Measurements from ENCODE around the gene ZNF148. TPM values are rescaled to one million over a fixed set of nuclear protein-coding genes. Genes with fewer than 3 reads are reported as not detected.

Gene ZNF148
- total RNA-seq, 1 donor from 2014 or later = 44.5 TPM

DNA sequence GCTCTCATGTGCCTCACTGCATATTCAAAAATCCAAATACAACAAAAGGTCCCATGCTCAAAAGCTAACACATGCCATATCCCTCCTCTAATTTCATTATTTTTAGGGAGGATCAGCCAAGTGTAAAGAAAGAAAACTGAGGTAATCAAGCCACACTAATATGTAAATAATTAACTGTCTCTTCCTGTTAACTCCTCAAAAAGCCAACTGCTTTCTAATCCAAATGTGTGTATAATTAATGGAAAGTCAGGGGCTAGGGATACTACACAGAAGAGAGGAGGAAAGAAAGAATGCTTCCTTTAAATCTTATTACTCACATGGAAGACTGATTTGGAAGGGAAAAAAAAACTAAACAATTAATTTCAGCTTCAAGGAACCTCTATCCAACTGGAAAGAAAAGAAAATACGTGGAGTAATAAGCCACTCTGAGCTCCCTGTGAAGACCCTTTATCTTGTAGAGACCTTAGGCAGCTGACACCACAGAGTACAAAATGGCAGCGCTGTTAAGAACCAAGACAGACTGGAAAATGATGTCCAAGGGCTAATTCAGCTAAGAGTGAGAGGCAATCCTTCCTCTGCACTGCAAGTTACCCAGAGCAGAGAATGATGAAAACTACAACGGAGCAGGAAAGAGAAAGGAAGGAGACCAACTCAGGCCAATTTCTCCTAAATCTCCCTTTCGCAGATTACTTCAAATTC lies 56.8 kb downstream of the ZNF148 start:
- DNase-seq (ENCODE audit: low read depth) (no peak), FAIRE-seq (peak; percentile 13)
- no peaks in the 10 kb centered on the region for H3K9me3 Mint-ChIP-seq (ENCODE audit: unreplicated experiment)
- Histone ChIP-seq H3K9me3 (ENCODE audit: insufficient read depth, low read depth, low read length) (no peaks in the 10 kb centered on the region), H3K79me2 (ENCODE audit: insufficient read depth, low read length) (peaks cover 6% of the 10 kb centered on the region), H2AFZ (ENCODE audit: low read depth, low read length) (no peak overlapping the region), H3K4me1 (ENCODE audit: insufficient read depth, low read length) (no peaks in the 10 kb centered on the region), H3K36me3 (ENCODE audit: insufficient read depth, low read length) (peaks cover 6% of the 10 kb centered on the region), H4K20me1 (ENCODE audit: insufficient read depth, low read length) (no peaks in the 10 kb centered on the region), H3K27me3 (ENCODE audit: insufficient read depth, low read length) (no peaks in the 10 kb centered on the region), H3K4me3 (ENCODE audit: insufficient read depth, low read depth, low read length) (no peak overlapping the region), H3K4me2 (ENCODE audit: low read length) (peak overlapping the region; percentile 9), H3K27ac (ENCODE audit: low read depth, low read length) (peak overlapping the region; percentile 32), H3K9ac (ENCODE audit: low read length) (peak overlapping the region; percentile 4)
- peaks cover 8% of the 10 kb centered on the region for H3K4me1 Mint-ChIP-seq (ENCODE audit: low read depth, unreplicated experiment)
- no peaks in the 10 kb centered on the region for H3K27me3 Mint-ChIP-seq (ENCODE audit: low read depth, unreplicated experiment)
- peaks cover 9% of the 10 kb centered on the region for H3K36me3 Mint-ChIP-seq (ENCODE audit: low read depth, unreplicated experiment)
- H3K27ac Mint-ChIP-seq (ENCODE audit: unreplicated experiment) = peak overlapping the region; percentile 54
- TF ChIP-seq CTCF (IDR thresholded peaks at IDR 0.05; ENCODE audit: insufficient read depth, low read depth, low read length) (no peak), EZH2 (IDR thresholded peaks at IDR 0.05; ENCODE audit: insufficient read depth, low read length) (no peak)
- no peak overlapping the region for H3K4me3 Mint-ChIP-seq (ENCODE audit: unreplicated experiment)

DNA sequence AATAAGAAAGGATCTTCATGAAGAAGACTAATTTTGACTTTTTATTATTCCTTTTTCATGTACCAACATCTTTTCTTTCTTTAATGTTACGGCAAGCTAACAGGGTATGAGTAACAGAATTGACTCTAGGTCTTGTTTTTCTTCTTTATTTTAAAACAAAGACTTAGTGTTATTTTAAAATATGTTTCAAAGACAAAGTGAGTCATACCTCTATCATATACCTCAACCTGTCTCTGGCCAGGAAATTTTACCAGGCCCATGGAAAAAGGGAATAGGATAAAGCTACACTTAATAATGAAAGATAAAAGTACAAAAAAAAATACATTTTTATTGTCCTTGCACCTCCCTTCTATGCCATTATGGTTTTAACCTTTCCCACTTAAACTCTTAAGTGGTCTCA lies 57.4 kb downstream of the ZNF148 start:
- peaks cover 6% of the 10 kb centered on the region for H3K79me2 ChIP-seq (ENCODE audit: insufficient read depth, low read length)
- H3K9me3 Mint-ChIP-seq (ENCODE audit: unreplicated experiment) = no peaks in the 10 kb centered on the region
- H3K4me3 ChIP-seq (ENCODE audit: insufficient read depth, low read depth, low read length) = no peak overlapping the region
- H3K27ac ChIP-seq (ENCODE audit: low read depth, low read length) = peak overlapping the region; percentile 32
- H3K4me3 Mint-ChIP-seq (ENCODE audit: unreplicated experiment) = no peak overlapping the region
- no peaks in the 10 kb centered on the region for H3K27me3 ChIP-seq (ENCODE audit: insufficient read depth, low read length)
- peaks cover 4% of the 10 kb centered on the region for H3K36me3 ChIP-seq (ENCODE audit: insufficient read depth, low read length)
- DNase-seq (ENCODE audit: low read depth) = peak; percentile 39
- no peaks in the 10 kb centered on the region for H4K20me1 ChIP-seq (ENCODE audit: insufficient read depth, low read length)
- peaks cover 9% of the 10 kb centered on the region for H3K4me1 Mint-ChIP-seq (ENCODE audit: low read depth, unreplicated experiment)
- no peak overlapping the region for H3K27ac Mint-ChIP-seq (ENCODE audit: unreplicated experiment)
- TF ChIP-seq CTCF (IDR thresholded peaks at IDR 0.05; ENCODE audit: insufficient read depth, low read depth, low read length) = no peak
- TF ChIP-seq EZH2 (IDR thresholded peaks at IDR 0.05; ENCODE audit: insufficient read depth, low read length) = no peak
- no peak overlapping the region for H3K9ac ChIP-seq (ENCODE audit: low read length)
- H3K4me2 ChIP-seq (ENCODE audit: low read length) = peak overlapping the region; percentile 9
- no peaks in the 10 kb centered on the region for H3K9me3 ChIP-seq (ENCODE audit: insufficient read depth, low read depth, low read length)
- H2AFZ ChIP-seq (ENCODE audit: low read depth, low read length) = no peak overlapping the region
- H3K36me3 Mint-ChIP-seq (ENCODE audit: low read depth, unreplicated experiment) = peaks cover 9% of the 10 kb centered on the region
- FAIRE-seq = no peak
- H3K4me1 ChIP-seq (ENCODE audit: insufficient read depth, low read length) = no peaks in the 10 kb centered on the region
- H3K27me3 Mint-ChIP-seq (ENCODE audit: low read depth, unreplicated experiment) = no peaks in the 10 kb centered on the region

GRCh38 chr3:125316949-125317348 lies 58.2 kb downstream of the ZNF148 start:
- Mint-ChIP-seq H3K4me3 (ENCODE audit: unreplicated experiment) (no peak overlapping the region), H3K36me3 (ENCODE audit: low read depth, unreplicated experiment) (peaks cover 14% of the 10 kb centered on the region), H3K4me1 (ENCODE audit: low read depth, unreplicated experiment) (peaks cover 9% of the 10 kb centered on the region), H3K9me3 (ENCODE audit: unreplicated experiment) (no peaks in the 10 kb centered on the region), H3K27ac (ENCODE audit: unreplicated experiment) (no peak overlapping the region), H3K27me3 (ENCODE audit: low read depth, unreplicated experiment) (no peaks in the 10 kb centered on the region)
- Histone ChIP-seq H2AFZ (ENCODE audit: low read depth, low read length) (no peak overlapping the region), H3K9me3 (ENCODE audit: insufficient read depth, low read depth, low read length) (no peaks in the 10 kb centered on the region), H3K4me2 (ENCODE audit: low read length) (no peak overlapping the region), H3K79me2 (ENCODE audit: insufficient read depth, low read length) (peaks cover 11% of the 10 kb centered on the region), H3K9ac (ENCODE audit: low read length) (no peak overlapping the region), H3K4me1 (ENCODE audit: insufficient read depth, low read length) (no peaks in the 10 kb centered on the region), H3K4me3 (ENCODE audit: insufficient read depth, low read depth, low read length) (no peak overlapping the region), H3K27me3 (ENCODE audit: insufficient read depth, low read length) (no peaks in the 10 kb centered on the region), H3K27ac (ENCODE audit: low read depth, low read length) (no peak overlapping the region), H4K20me1 (ENCODE audit: insufficient read depth, low read length) (no peaks in the 10 kb centered on the region), H3K36me3 (ENCODE audit: insufficient read depth, low read length) (peaks cover 7% of the 10 kb centered on the region)
- TF ChIP-seq CTCF (IDR thresholded peaks at IDR 0.05; ENCODE audit: insufficient read depth, low read depth, low read length) (no peak), EZH2 (IDR thresholded peaks at IDR 0.05; ENCODE audit: insufficient read depth, low read length) (no peak)
- FAIRE-seq (no peak), DNase-seq (ENCODE audit: low read depth) (no peak)

Data from astrocyte (in vitro differentiated cells and primary cell).